Putamen (tissue), 1 donor: Measurements from ENCODE around the gene FNDC3B.

Experiments
- DNase-seq: peaks from one replicate; pipeline ENCODE4 v3.0.0-alpha.2; 2016; ENCODE audit warnings: low spot score

Gene FNDC3B

GRCh38 chr3:172313671-172314070 is 274.3 kb downstream of the FNDC3B start:
- DNase-seq, result no peak

DNA sequence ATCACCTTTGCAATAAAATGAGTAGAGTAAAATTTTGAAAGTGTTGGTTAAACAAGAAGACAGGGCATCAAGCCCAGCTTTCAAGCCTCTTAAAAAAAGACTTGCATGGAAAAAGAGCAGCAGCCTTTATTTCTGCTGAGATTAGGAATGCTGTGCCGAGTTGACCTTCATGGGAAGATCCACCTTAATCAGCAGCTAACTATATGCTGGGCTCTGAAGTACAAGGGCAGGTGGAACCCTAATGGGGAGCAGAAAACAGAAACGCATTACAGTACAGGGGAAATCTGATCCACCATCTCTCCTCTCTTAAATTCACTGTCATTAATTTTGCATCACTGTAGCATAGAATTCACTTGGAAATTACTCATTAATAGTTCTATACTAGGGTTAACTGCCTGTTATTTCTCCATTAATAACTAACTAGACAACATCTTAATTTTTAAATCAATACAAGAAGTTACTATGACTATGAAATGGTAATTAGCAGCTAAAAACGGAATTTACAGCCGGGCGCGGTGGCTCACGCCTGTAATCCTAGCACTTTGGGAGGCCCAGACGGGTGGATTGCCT is 275.3 kb downstream of the FNDC3B start:
- no peak for DNase-seq

DNA sequence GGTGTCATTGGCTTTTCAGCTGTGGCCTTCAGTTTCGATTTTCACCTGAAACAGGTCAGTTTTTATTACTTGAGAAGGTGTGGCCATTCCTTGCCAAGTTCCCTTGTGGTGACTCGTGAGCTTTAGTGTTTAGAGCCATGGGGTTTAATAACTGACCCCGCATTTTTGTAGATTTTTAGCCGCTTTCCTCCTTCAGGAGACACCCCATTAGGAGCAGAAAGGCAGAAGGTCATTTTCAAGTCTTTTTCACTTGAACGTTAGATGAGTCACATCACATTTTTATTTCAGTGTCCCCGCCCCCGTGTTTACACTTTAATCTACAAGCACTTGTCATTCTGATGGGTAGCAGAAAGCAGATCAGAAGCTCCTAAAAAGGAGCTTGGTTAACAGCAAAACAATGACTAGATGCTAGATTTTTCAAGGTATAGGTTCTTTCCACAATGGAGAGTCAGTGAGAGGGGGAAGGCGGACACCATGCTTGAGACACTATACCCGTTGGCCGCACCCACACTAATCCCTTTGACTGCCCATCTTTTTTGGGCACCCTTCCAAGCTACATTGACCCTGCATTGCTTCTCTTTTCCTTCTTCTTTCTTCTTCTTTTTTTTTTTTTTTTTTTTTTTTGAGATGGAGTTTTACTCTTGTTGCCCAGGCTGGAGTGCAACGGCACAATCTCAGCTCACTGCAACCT is 276.2 kb downstream of the FNDC3B start:
- DNase-seq, result no peak

DNA sequence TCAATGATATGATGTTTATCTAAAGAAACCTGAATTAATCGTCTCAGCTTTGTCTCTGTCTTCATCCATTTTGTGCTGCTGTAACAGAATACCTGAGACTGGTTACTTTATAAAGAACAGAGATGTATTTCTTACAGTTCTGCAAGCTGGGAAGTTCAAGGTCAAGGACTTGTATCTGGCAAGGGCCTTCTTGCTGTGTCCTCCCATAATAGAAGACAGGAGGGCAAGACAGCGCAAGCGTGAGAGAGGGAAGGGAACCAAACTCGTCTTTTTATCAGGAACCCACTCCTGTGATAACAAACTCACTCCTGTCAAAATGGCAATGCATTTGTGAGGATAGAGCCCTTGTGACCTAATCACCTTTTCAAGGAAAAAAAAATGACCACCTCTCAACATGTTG is 277.4 kb downstream of the FNDC3B start:
- no peak for DNase-seq

GRCh38 chr3:172317481-172317880 is 278.1 kb downstream of the FNDC3B start:
- no peak for DNase-seq

DNA sequence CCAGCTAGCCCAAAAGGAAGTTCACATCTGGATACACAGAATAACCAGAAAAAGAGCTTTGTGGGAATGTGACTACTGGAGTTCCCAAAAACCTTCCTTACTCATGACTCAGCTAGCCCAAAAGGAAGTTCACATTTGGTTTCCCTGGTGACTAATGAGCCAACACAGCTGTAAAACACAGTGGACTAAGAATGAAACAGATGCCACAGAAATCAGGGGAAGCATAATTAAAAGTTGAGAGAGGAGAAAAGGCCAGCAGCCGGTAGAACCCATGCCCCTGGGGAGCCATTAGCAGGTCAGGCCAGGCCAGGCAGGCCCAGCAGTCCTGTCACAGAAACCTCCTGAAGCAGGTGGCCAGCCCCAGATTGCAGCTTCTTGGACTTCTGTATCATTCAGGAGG is 278.6 kb downstream of the FNDC3B start:
- DNase-seq, result no peak

- DNase-seq, result no peak
Measured at GRCh38 chr3:172319595-172319994, 280.2 kb downstream of the FNDC3B start.

DNA sequence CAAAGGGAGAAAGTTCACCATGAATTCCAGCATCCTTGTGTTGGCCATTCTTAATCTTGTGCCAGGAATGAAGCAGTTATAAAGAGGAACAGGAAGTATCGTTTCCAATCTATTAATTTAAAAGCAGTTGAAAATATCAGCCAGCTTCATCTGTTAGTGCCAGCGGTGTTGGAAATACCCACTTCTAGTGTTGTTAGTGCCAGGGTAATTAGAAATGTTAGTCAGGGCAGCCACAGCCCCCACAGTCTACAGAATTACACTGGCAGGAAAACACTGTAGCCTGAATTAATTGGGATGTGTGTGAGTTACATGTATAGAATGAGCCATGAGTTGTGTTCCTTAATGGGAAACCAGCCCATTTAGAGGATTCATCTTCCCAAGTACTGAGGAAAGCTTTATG is 281.1 kb downstream of the FNDC3B start:
- no peak for DNase-seq

GRCh38 chr3:172321035-172321434 is 281.7 kb downstream of the FNDC3B start:
- DNase-seq, result no peak

DNA sequence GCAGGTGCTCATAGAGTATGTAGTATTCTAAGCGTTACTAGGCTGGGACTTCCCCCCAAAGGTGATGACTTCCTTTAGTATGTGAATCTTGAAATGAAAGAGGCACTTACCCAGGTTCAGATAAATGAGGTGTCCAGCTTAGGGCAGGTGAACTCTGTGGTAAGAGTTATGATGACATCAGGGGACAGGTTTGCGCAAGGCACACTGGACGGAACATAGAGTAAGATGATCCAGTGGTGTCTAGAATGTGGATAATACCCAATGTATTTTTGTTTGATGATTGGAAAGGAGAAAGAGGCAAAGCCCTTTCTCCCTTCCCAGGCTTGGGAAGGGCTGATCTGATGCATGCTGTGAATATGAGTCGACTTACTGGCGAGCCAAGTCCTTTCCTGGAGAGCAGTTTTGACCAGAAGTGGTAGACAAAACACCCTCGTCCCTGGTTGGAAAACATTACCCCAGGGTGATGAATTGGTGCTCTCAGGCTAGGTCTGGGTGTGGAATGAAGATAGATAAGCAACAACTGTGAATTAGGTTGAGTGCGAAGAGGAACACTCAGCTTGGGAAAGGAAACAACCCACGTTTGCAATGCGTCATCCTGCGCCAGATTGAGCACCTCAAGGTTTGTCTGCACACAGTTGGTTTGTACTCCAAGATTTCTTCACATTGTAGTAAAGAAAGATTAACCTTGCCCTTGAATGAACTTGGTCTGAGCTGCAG is 284.7 kb downstream of the FNDC3B start:
- no peak for DNase-seq

- DNase-seq, result no peak
Measured at GRCh38 chr3:172324611-172325203, 285.3 kb downstream of the FNDC3B start.

- DNase-seq, result no peak
Measured at GRCh38 chr3:172325461-172325860, 286.1 kb downstream of the FNDC3B start.

DNA sequence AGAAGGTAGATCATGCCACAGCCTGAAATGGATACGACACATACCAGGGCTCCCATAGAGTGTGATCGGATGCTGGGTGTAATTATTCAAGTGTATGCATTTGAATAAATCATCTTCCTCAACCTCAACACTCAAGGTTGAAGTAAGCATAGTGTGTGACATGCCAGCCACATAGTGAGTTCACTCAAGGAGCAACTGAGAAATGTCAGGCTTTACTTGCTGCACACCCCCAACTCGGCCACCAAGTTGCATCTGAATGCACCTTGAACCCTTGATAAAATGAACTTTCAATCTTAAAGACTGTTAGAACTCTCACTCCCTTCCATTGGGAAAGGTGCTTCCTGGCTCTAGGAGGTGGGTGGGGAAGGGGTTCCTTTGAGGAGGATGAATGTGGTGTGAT is 287.6 kb downstream of the FNDC3B start:
- no peak for DNase-seq

- DNase-seq, result no peak
Measured at GRCh38 chr3:172328282-172328681, 288.9 kb downstream of the FNDC3B start.

GRCh38 chr3:172329070-172329469 is 289.7 kb downstream of the FNDC3B start:
- no peak for DNase-seq

- DNase-seq, result no peak
Measured at GRCh38 chr3:172330413-172330812, 291.0 kb downstream of the FNDC3B start.

DNA sequence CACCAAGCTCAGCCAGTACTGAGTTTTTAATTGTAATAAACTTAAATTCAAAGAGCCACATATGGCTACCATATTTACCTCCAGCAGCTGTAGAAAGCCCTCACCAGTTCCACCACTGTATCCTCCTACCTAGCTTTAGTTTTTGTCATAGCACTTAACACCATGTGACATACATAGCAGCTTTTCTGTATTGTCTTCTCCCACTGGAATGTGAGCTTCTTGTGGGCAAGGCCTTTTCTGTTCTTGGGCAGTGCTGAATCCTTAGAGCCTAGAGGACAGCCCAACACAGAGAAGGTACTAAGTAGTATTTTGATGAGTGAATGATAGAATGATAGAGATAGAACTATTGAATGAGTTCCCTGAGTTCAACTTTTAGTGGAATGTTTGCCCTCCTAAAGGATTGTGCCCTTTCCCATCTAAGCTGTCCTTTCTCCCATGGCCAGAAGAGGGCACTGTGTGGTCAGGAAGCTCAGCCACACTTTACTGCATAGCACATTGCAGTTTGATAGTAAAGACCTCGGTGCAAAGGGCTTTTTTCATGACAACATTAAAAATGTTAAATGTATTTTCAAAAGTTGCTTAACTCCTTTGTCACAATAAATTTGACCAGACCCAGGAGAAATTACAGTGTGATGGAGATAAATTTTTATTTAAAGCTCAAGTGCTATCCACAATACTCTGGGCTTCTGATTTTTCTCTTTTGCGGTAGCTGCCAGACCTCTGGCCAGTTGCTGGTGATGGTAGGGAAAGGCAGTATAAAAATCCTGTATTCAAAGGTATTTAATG is 293.1 kb downstream of the FNDC3B start:
- peak; percentile 44 for DNase-seq

DNA sequence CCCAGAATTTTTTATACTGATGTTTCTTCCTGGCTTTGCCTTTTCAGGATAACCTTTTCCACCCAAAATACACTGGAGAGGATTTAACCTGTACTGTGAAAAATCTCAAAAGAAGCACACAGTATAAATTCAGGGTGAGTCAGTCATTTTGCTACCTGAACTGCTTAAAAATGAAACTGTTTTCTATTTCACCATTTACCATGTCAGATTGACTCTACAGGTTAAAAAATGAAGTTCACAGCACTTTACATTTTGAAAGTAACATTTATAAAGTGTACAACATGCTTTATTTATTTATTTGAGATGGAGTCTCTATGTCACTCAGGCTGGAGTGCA is 293.6 kb downstream of the FNDC3B start:
- DNase-seq, result no peak

DNA sequence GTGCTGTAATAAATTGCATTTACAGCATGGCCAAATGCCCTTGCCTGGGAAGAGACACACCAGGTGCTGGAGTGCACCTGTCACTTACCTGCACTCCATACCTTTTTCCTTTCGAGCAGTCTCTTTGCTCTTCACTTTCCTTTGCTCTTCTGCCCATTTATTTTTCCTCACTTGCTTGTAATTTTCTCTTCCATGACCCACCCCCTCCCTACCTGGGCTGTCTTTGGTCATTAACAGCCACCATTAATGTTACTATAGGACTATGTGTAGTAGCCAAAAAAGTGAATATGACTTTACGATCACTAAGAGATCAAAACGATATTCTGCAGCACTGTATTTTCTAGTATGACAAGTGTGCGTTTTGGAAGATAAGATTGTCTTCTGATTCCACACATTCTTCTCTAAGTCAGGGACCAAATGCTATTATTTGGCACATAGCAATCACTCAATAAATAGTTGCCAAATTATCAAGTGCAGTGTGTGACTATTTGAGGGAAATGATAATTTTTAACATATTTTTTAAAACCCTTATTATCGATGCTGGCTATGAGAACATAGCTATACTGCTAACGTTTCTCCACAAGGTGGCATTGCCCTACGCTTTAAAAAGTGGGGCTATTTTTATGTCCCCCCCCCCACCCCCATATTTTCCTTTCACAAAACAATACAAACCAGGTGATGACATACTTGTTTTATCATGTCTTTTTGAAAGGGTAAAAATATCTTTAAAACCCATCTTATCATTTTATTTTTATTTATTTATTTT is 294.5 kb downstream of the FNDC3B start:
- no peak for DNase-seq

DNA sequence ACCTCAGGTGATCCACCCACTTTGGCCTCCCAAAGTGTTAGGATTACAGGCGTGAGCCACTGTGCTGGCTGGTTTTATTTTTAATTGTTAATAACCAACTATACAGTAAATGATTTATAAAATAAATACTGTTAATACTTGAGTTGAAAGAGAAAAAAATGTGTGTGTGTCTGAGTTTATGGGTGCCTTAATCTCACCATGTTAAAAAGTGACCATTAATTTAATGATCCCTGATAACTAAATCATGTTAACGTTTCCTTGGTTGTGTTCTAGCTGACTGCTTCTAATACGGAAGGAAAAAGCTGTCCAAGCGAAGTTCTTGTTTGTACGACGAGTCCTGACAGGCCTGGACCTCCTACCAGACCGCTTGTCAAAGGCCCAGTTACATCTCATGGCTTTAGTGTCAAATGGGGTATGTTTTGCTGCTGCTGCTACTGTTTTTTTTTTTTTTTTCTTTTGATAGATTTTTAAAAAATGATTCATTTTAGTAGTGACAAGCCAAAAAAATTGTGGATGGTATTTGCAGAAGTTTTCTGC is 295.4 kb downstream of the FNDC3B start:
- no peak for DNase-seq

GRCh38 chr3:172339892-172340291 is 300.5 kb downstream of the FNDC3B start:
- DNase-seq, result no peak
